Stimulated activated CD4-positive, alpha-beta T cell treated with anti-CD3 and anti-CD28 coated beads, Interleukin-15, amount 100 ng/mL, for 48 hours (primary cell): ENCODE results near the gene SULT1C2.
"Not testable (repeated sequence)": the region's sequence is repeated elsewhere in the genome, so short reads cannot be mapped to it uniquely, and the experiment has no call there.

ENCODE experiments used
- DNase-seq, 2 donors: peaks; one replicate each; pipeline ENCODE4 v3.0.0-alpha.2; 2020; ENCODE audit warnings: low read depth in 2 of 2

SULT1C2 gene

DNA sequence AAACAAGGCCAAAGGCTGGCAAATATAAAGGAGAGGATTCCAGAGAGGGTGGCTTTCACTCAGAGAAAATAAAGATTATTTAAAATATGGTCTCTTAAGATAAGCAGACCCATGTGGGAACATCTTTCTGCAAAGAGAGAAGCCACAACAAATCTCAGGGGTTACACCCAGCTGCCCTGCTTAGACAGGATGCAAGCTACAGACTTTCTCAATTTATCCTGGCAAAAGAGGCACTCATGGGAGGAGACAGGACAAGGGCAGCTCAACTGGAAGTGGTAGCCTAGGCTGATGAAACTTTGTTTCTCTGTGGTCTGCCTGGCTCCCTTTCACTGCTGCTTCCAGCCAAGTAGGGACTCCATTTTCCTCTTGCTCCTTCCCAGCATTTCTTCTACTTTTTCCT, 63.2 kb downstream of the SULT1C2 start:
- DNase-seq: no peak

DNA sequence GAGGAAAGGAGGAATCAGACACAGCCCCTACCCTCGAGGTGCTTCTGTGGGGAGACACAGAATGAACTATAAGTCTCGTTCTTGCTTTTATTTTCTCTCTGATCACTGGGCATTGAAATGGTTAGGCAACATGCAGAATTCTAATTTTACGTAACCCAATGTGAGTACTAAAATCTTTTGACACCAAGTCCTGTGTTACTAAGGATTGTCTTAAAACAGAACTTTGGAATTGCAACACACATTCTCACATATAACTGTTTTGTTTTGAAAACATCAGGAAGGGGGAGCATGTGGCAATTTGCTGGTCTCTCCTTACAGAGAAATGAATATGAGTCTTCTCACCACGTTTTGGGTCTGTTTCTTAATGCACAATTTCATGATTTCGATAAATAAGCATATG, 65.4 kb downstream of the SULT1C2 start:
- DNase-seq: no peak

DNA sequence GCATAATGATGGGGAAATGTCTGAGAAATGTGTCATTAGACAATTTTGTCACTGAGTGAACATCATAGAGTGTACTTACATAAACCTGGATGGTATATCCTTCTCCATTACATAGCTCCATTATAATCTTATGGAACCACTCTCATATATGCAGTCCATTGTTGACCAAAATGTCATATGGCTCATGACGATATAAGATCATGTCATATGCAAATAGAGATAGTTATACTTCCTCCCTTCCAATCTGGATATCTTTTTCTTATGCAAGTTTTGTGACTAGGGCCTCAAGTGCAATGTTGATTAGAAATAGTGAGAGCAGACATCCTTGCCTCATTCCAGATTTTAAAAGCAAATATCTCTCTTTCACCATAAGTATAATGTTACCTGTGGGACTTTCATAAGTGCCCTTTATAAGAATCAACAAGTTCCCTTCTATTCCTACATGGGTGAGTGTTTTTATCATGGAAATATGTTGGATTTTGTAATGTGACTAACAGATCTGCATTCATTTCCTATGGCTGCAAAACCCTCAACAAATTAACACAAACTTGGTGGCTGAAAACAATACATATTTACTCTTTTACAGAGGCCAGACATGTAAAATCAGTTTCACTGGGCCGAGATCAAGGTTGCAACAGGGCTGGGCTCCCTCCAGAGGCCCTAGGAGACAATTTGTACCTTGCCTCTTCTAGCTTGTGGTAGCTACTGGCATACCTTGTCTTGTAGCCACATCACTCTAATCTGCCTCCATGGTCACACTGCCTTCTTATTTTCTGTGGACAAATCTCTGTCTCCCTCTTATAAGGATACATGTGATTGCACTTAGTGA, 67.4 kb downstream of the SULT1C2 start:
- no peak for DNase-seq

GRCh38 chr2:108359336-108359735, 70.6 kb downstream of the SULT1C2 start:
- not testable (repeated sequence) for DNase-seq
